ENCODE measurements around the gene KCNE4.

DNA sequence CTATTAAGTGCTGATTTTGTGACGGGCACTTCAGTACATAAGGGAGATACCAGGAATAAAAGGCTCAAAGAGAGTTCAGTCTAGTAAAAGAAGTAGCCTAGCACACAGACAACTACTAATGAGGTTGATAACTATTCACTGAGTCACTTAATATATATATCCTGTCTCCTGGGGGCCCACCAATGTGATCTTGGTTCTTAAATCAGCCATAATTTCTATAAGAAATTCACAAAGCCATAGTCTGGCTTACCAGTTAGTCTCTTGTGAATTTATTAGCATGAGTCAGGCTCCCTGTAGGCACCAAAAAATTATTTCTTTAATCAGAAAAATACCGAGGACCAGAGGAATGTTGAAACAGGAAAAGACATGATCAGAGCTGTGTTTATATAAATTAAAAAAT, 10.4 kb downstream of the KCNE4 start:
- TF ChIP-seq POLR2A (IDR thresholded peaks at IDR 0.05): no peak
- no peak for TF ChIP-seq CTCF (IDR thresholded peaks at IDR 0.05 in 4 of 5, conservative IDR thresholded peaks at IDR 0.05 in 1 of 5)
